Measurements from ENCODE around the gene GAS7. TPM values are rescaled to one million over a fixed set of nuclear protein-coding genes. Genes with fewer than 3 reads are reported as not detected.

The GAS7 gene
- total and polyA plus RNA-seq, 4 donors, result 9.0 to 112 (median 46.1) TPM

GRCh38 chr17:10149573-10150399, 48.6 kb downstream of the GAS7 start:
- Histone ChIP-seq H3K4me3 (no peak overlapping the region), H3K27me3 (ENCODE audit: control insufficient read depth in 3 of 3, insufficient read depth in 3 of 3, low read length in 2 of 3) (no peaks in the 10 kb centered on the region), H3K9ac (ENCODE audit: insufficient read depth in 1 of 2, low read length in 2 of 2) (no peak overlapping the region), H3K36me3 (ENCODE audit: control insufficient read depth in 4 of 4, insufficient read depth in 4 of 4, low read length in 4 of 4) (peaks cover 0 to 2% (median 0%) of the 10 kb centered on the region in 4 donors), H3K27ac (ENCODE audit: low read depth in 1 of 2, low read length in 1 of 2) (no peak overlapping the region), H3K4me1 (ENCODE audit: control insufficient read depth in 5 of 5, insufficient read depth in 5 of 5, low read length in 5 of 5) (peaks cover 0 to 12% (median 0%) of the 10 kb centered on the region in 5 donors), H3K9me3 (ENCODE audit: control insufficient read depth in 4 of 4, insufficient read depth in 3 of 4, low read length in 3 of 4) (no peaks in the 10 kb centered on the region)
- TF ChIP-seq, protein P1, sequence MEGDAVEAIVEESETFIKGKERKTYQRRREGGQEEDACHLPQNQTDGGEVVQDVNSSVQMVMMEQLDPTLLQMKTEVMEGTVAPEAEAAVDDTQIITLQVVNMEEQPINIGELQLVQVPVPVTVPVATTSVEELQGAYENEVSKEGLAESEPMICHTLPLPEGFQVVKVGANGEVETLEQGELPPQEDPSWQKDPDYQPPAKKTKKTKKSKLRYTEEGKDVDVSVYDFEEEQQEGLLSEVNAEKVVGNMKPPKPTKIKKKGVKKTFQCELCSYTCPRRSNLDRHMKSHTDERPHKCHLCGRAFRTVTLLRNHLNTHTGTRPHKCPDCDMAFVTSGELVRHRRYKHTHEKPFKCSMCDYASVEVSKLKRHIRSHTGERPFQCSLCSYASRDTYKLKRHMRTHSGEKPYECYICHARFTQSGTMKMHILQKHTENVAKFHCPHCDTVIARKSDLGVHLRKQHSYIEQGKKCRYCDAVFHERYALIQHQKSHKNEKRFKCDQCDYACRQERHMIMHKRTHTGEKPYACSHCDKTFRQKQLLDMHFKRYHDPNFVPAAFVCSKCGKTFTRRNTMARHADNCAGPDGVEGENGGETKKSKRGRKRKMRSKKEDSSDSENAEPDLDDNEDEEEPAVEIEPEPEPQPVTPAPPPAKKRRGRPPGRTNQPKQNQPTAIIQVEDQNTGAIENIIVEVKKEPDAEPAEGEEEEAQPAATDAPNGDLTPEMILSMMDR (IDR thresholded peaks at IDR 0.05; ENCODE audit: control extremely low read depth, extremely low read depth), result no peak
- ATAC-seq (ENCODE audit: insufficient read depth, low FRiP score), result peak; percentile 49
- 52 to 58% methylated on average over 8 of the region's 8 CpGs for WGBS, 2 donors
- DNase-seq, result peak in 1 of 3 donors; percentile 27

GRCh38 chr17:10147761-10148415, 50.5 kb downstream of the GAS7 start:
- no peak overlapping the region for H3K27ac ChIP-seq (ENCODE audit: low read depth in 1 of 2, low read length in 1 of 2)
- no peaks in the 10 kb centered on the region for H3K27me3 ChIP-seq (ENCODE audit: control insufficient read depth in 3 of 3, insufficient read depth in 3 of 3, low read length in 2 of 3)
- no peak for ATAC-seq (ENCODE audit: insufficient read depth, low FRiP score)
- no peak overlapping the region for H3K4me3 ChIP-seq
- H3K9me3 ChIP-seq (ENCODE audit: control insufficient read depth in 4 of 4, insufficient read depth in 3 of 4, low read length in 3 of 4), result no peaks in the 10 kb centered on the region
- DNase-seq, result no peak
- TF ChIP-seq, protein P1 (IDR thresholded peaks at IDR 0.05; ENCODE audit: control extremely low read depth, extremely low read depth), result no peak
- WGBS, 2 donors, result 65 to 71% methylated on average over 8 of the region's 8 CpGs
- peaks cover 0 to 12% (median 0%) of the 10 kb centered on the region in 5 donors for H3K4me1 ChIP-seq (ENCODE audit: control insufficient read depth in 5 of 5, insufficient read depth in 5 of 5, low read length in 5 of 5)
- H3K9ac ChIP-seq (ENCODE audit: insufficient read depth in 1 of 2, low read length in 2 of 2), result no peak overlapping the region
- peaks cover 0 to 2% (median 0%) of the 10 kb centered on the region in 4 donors for H3K36me3 ChIP-seq (ENCODE audit: control insufficient read depth in 4 of 4, insufficient read depth in 4 of 4, low read length in 4 of 4)

- no peaks in the 10 kb centered on the region for H3K27me3 ChIP-seq (ENCODE audit: control insufficient read depth in 3 of 3, insufficient read depth in 3 of 3, low read length in 2 of 3)
- no peak overlapping the region for H3K4me3 ChIP-seq
- no peak overlapping the region for H3K27ac ChIP-seq (ENCODE audit: low read depth in 1 of 2, low read length in 1 of 2)
- H3K9me3 ChIP-seq (ENCODE audit: control insufficient read depth in 4 of 4, insufficient read depth in 3 of 4, low read length in 3 of 4), result no peaks in the 10 kb centered on the region
- DNase-seq (no peak), ATAC-seq (ENCODE audit: insufficient read depth, low FRiP score) (no peak)
- WGBS, 2 donors, result 76 to 82% methylated on average over 4 of the region's 4 CpGs
- peaks cover 0 to 12% (median 0%) of the 10 kb centered on the region in 5 donors for H3K4me1 ChIP-seq (ENCODE audit: control insufficient read depth in 5 of 5, insufficient read depth in 5 of 5, low read length in 5 of 5)
- TF ChIP-seq, protein P1 (IDR thresholded peaks at IDR 0.05; ENCODE audit: control extremely low read depth, extremely low read depth), result no peak
- peak overlapping the region in 1 of 2 donors; percentile 50 for H3K9ac ChIP-seq (ENCODE audit: insufficient read depth in 1 of 2, low read length in 2 of 2)
- peaks cover 0 to 2% (median 0%) of the 10 kb centered on the region in 4 donors for H3K36me3 ChIP-seq (ENCODE audit: control insufficient read depth in 4 of 4, insufficient read depth in 4 of 4, low read length in 4 of 4)
Measured at GRCh38 chr17:10147040-10147439, 51.4 kb downstream of the GAS7 start.
